Measurements from ENCODE around the gene PAQR5.

Gene PAQR5

DNA sequence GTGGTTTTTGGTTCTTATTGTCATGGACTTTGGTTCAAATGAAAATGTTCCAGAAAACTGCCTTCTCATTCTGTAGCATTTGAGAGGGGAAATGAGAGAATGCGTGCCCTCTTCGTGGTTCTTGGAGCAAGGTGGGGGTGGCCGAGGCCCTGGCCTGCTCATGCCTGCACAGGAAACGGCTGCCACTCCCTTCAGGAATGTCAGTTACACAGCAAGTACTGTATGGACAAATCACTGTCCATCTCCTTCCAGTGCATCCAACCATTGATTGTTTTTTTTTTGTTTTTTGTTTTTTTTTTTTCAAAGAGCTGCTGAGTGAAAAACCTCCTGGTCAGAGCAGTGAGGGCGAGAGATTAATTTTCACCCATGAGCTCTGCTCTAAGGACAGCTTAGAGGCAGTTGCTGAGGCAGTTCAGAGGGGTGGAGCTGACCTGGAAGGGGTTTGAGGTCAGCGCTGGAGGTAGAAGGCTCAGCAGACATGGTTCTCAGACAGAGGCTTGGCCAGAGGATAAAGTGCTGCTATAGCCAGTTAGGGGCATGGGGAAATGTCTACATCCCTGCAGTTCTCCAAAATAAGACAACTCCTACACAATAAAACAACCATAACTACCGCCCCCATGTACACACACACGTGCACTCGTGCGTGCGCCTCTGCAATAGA lies 95.2 kb downstream of the PAQR5 start:
- Histone ChIP-seq H3K36me3 (ENCODE audit: control insufficient read depth, insufficient read depth, low read length) (no peaks in the 10 kb centered on the region), H3K4me3 (replicated peaks; ENCODE audit: low read depth, low read length) (no peak overlapping the region), H3K27me3 (replicated peaks; ENCODE audit: control insufficient read depth, insufficient read depth, low read length) (no peaks in the 10 kb centered on the region)
- no peak for DNase-seq (ENCODE audit: extremely low read depth, insufficient read length)
- no peak for TF ChIP-seq CTCF (IDR thresholded peaks at IDR 0.05; ENCODE audit: insufficient read depth, low read length, poor library complexity, severe bottlenecking)

- Histone ChIP-seq H3K4me3 (replicated peaks; ENCODE audit: low read depth, low read length) (no peak overlapping the region), H3K27me3 (replicated peaks; ENCODE audit: control insufficient read depth, insufficient read depth, low read length) (no peaks in the 10 kb centered on the region), H3K36me3 (ENCODE audit: control insufficient read depth, insufficient read depth, low read length) (no peaks in the 10 kb centered on the region)
- peak; percentile 65 for DNase-seq (ENCODE audit: extremely low read depth, insufficient read length)
- TF ChIP-seq CTCF (IDR thresholded peaks at IDR 0.05; ENCODE audit: insufficient read depth, low read length, poor library complexity, severe bottlenecking) = peak; percentile 85
Observed at GRCh38 chr15:69394556-69395282, 96.0 kb downstream of the PAQR5 start.

GRCh38 chr15:69395460-69395859 lies 96.7 kb downstream of the PAQR5 start:
- Histone ChIP-seq H3K27me3 (replicated peaks; ENCODE audit: control insufficient read depth, insufficient read depth, low read length) (no peaks in the 10 kb centered on the region), H3K4me3 (replicated peaks; ENCODE audit: low read depth, low read length) (no peak overlapping the region), H3K36me3 (ENCODE audit: control insufficient read depth, insufficient read depth, low read length) (no peaks in the 10 kb centered on the region)
- DNase-seq (ENCODE audit: extremely low read depth, insufficient read length) = no peak
- no peak for TF ChIP-seq CTCF (IDR thresholded peaks at IDR 0.05; ENCODE audit: insufficient read depth, low read length, poor library complexity, severe bottlenecking)

- DNase-seq (ENCODE audit: extremely low read depth, insufficient read length) = no peak
- H3K36me3 ChIP-seq (ENCODE audit: control insufficient read depth, insufficient read depth, low read length) = no peaks in the 10 kb centered on the region
- H3K27me3 ChIP-seq (replicated peaks; ENCODE audit: control insufficient read depth, insufficient read depth, low read length) = no peaks in the 10 kb centered on the region
- TF ChIP-seq CTCF (IDR thresholded peaks at IDR 0.05; ENCODE audit: insufficient read depth, low read length, poor library complexity, severe bottlenecking) = no peak
- H3K4me3 ChIP-seq (replicated peaks; ENCODE audit: low read depth, low read length) = no peak overlapping the region
Observed at GRCh38 chr15:69395991-69396390, 97.3 kb downstream of the PAQR5 start.

GRCh38 chr15:69398491-69398891 lies 99.8 kb downstream of the PAQR5 start:
- no peaks in the 10 kb centered on the region for H3K36me3 ChIP-seq (ENCODE audit: control insufficient read depth, insufficient read depth, low read length)
- no peaks in the 10 kb centered on the region for H3K27me3 ChIP-seq (replicated peaks; ENCODE audit: control insufficient read depth, insufficient read depth, low read length)
- no peak overlapping the region for H3K4me3 ChIP-seq (replicated peaks; ENCODE audit: low read depth, low read length)
- no peak for DNase-seq (ENCODE audit: extremely low read depth, insufficient read length)
- TF ChIP-seq CTCF (IDR thresholded peaks at IDR 0.05; ENCODE audit: insufficient read depth, low read length, poor library complexity, severe bottlenecking) = no peak

All from GM06990 (cell line).